ENCODE measurements around the gene DROSHA. TPM values are rescaled to one million over a fixed set of nuclear protein-coding genes. Genes with fewer than 3 reads are reported as not detected.

DROSHA gene
- total RNA-seq, 1 experiment from 2014 or later = 106 TPM

DNA sequence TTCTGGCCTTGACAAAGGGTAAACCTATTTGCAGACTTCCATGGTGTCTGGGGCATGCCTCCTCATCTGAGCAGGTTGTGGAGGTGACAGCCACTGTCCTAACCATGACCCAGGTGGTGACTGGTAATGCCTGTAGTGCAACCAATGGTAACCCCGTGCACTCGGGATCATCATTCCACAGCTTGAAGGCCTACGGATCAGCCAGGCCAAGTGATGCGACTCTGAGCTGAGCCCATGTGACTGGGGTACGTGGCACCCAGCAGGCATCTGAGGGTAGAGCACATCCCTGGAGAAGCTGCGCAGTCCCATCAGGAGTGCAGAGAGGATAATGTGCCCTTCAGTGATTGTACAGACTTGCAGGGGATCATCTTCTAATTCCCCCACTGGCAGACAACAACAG, 35.0 kb downstream of the DROSHA start:
- Histone ChIP-seq H3K9me3 (ENCODE audit: control insufficient read depth, low read depth, low read length) (no peaks in the 10 kb centered on the region), H2BK20ac (ENCODE audit: low read depth, low read length, poor library complexity, severe bottlenecking) (no peak overlapping the region), H3K79me2 (ENCODE audit: insufficient read depth, low read length) (no peaks in the 10 kb centered on the region), H4K5ac (ENCODE audit: insufficient read length, low read depth, low read length) (no peak overlapping the region), H3T11ph (ENCODE audit: low read length) (no peak overlapping the region), H3K79me1 (ENCODE audit: insufficient read depth, low read depth, low read length, poor library complexity, severe bottlenecking) (no peaks in the 10 kb centered on the region), H3K56ac (ENCODE audit: insufficient read length, low read depth, low read length) (no peak overlapping the region), H4K91ac (ENCODE audit: insufficient read length, low read depth, low read length) (no peak overlapping the region), H3K9ac (ENCODE audit: extremely low read depth, insufficient read length, low read length) (no peak overlapping the region), H3K23me2 (ENCODE audit: insufficient read length, low read depth, low read length, poor library complexity, severe bottlenecking) (no peaks in the 10 kb centered on the region), H3K27ac (ENCODE audit: insufficient read length, low read depth, low read length) (no peak overlapping the region), H3K4me1 (ENCODE audit: insufficient read depth, low read length) (peaks cover 11% of the 10 kb centered on the region), H3K4me2 (ENCODE audit: insufficient read depth, insufficient read length, low read length) (no peak overlapping the region), H3K27me3 (ENCODE audit: insufficient read depth, low read length) (no peaks in the 10 kb centered on the region; the same call in 1 of the 2 replicates), H3K14ac (ENCODE audit: insufficient read depth, low read length) (no peak overlapping the region), H2AFZ (ENCODE audit: low read length) (no peak overlapping the region), H2BK12ac (ENCODE audit: insufficient read length, low read depth, low read length) (no peak overlapping the region), H4K20me1 (ENCODE audit: control insufficient read depth, insufficient read depth, insufficient read length) (no peaks in the 10 kb centered on the region), H4K8ac (replicated peaks; ENCODE audit: insufficient read length, low read depth, low read length) (no peak overlapping the region), H3K4ac (ENCODE audit: low read depth, low read length) (no peak overlapping the region), H2BK15ac (ENCODE audit: low read depth, low read length) (no peak overlapping the region), H2BK120ac (ENCODE audit: low read depth, low read length, poor library complexity, severe bottlenecking) (no peak overlapping the region), H3K23ac (ENCODE audit: insufficient read length, low read depth, low read length) (no peak overlapping the region), H2AK5ac (ENCODE audit: insufficient read length, low read length) (no peak overlapping the region), H2BK5ac (ENCODE audit: insufficient read length, low read length) (no peak overlapping the region), H3K18ac (ENCODE audit: insufficient read length, low read depth, low read length) (no peak overlapping the region)
- no peak for DNase-seq
- peaks cover 6 to 11% of the 10 kb centered on the region in 2 experiments for H3K4me1 Mint-ChIP-seq
- H3K4me3 Mint-ChIP-seq = no peak overlapping the region
- H3K27me3 Mint-ChIP-seq (ENCODE audit: low read depth) = no peaks in the 10 kb centered on the region
- H3K36me3 Mint-ChIP-seq (ENCODE audit: insufficient read depth in 1 of 3, low read depth in 3 of 3) = peaks cover 17 to 93% (median 70%) of the 10 kb centered on the region in 3 experiments; a peak in 6 of 7 replicates
- WGBS (ENCODE audit: extremely low coverage, insufficient read length, low lambda C conversion rate) = no CpG with 5 or more reads among the region's 6 CpGs
- no peaks in the 10 kb centered on the region for H3K9me3 Mint-ChIP-seq
- TF ChIP-seq, protein P1, sequence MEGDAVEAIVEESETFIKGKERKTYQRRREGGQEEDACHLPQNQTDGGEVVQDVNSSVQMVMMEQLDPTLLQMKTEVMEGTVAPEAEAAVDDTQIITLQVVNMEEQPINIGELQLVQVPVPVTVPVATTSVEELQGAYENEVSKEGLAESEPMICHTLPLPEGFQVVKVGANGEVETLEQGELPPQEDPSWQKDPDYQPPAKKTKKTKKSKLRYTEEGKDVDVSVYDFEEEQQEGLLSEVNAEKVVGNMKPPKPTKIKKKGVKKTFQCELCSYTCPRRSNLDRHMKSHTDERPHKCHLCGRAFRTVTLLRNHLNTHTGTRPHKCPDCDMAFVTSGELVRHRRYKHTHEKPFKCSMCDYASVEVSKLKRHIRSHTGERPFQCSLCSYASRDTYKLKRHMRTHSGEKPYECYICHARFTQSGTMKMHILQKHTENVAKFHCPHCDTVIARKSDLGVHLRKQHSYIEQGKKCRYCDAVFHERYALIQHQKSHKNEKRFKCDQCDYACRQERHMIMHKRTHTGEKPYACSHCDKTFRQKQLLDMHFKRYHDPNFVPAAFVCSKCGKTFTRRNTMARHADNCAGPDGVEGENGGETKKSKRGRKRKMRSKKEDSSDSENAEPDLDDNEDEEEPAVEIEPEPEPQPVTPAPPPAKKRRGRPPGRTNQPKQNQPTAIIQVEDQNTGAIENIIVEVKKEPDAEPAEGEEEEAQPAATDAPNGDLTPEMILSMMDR (conservative IDR thresholded peaks at IDR 0.05) = no peak
- H3K27ac Mint-ChIP-seq = no peak overlapping the region; a peak in 1 of 7 replicates

Data from H9 (cell line).